H1 (cell line): Measurements from ENCODE around the gene SPHKAP.

Experiments used
- BRCA1 ChIP-seq: IDR thresholded peaks from 2 replicates; pipeline ENCODE4 v1.6.1; 2012; ENCODE audit warnings: low read depth, low read length, improper control_type of control experiment
- CHD1 ChIP-seq: IDR thresholded peaks from 2 replicates; pipeline ENCODE4 v1.6.1; 2012; ENCODE audit warnings: low read depth, low read length, improper control_type of control experiment
- EP300 ChIP-seq, 2 experiments: IDR thresholded peaks; 1 replicate in 1 of 2; 2 replicates in 1 of 2; pipeline ENCODE4 v1.6.1; 2011 to 2012; ENCODE audit warnings: low read depth in 2 of 2, low read length in 2 of 2, mild to moderate bottlenecking in 2 of 2, borderline replicate concordance in 1 of 2, inconsistent platforms in 1 of 2, moderate library complexity in 1 of 2
- HDAC2 ChIP-seq, 2 experiments: fragments of 300-600 bp in 1 of 2; sonication (generic) in 1 of 2; IDR thresholded peaks; 2 replicates each; pipeline ENCODE4 v1.6.1; 2011 to 2012; ENCODE audit warnings: low read depth in 2 of 2, low read length in 2 of 2, mild to moderate bottlenecking in 2 of 2, moderate library complexity in 2 of 2, borderline replicate concordance in 1 of 2, inconsistent platforms in 1 of 2
- POLR2A ChIP-seq, 2 experiments: IDR thresholded peaks; 1 replicate in 1 of 2; 2 replicates in 1 of 2; pipeline ENCODE4 v1.6.1; 2011; ENCODE audit warnings: low read depth in 2 of 2, low read length in 2 of 2, mild to moderate bottlenecking in 2 of 2; ENCODE audit errors: control extremely low read depth in 1 of 2
- POLR2AphosphoS5 ChIP-seq: IDR thresholded peaks from 2 replicates; pipeline ENCODE4 v1.6.1; 2011; ENCODE audit warnings: low read depth, low read length
- RAD21 ChIP-seq, 2 experiments: IDR thresholded peaks in 1 of 2; conservative IDR thresholded peaks in 1 of 2; 2 replicates each; pipeline ENCODE4 v1.6.1; 2011; ENCODE audit warnings: low read depth in 2 of 2, low read length in 2 of 2, improper control_type of control experiment in 1 of 2, inconsistent platforms in 1 of 2, mild to moderate bottlenecking in 1 of 2, moderate library complexity in 1 of 2
- RXRA ChIP-seq: IDR thresholded peaks from 2 replicates; pipeline ENCODE4 v1.6.1; 2011; ENCODE audit warnings: low read depth, mild to moderate bottlenecking, low read length, moderate library complexity; ENCODE audit not compliant: insufficient read depth
- TAF7 ChIP-seq: optimal IDR thresholded peaks from 2 replicates; pipeline ENCODE3; 2011; ENCODE audit warnings: low read depth, mild to moderate bottlenecking, inconsistent platforms, low read length, moderate library complexity, borderline replicate concordance
- TEAD4 ChIP-seq: IDR thresholded peaks from 2 replicates; pipeline ENCODE4 v1.6.1; 2012; ENCODE audit warnings: low read depth, low read length, inconsistent platforms, mixed read lengths
- TF ChIP-seq, protein P1 (sequence below): IDR thresholded peaks from 2 replicates; pipeline ENCODE4 v1.6.1; 2012; ENCODE audit warnings: inconsistent platforms
- TF ChIP-seq, protein P2 (sequence below), 3 experiments: IDR thresholded peaks; 1 replicate in 2 of 3; 2 replicates in 1 of 3; pipeline versions ENCODE4 v1.5.1 to v1.6.1; 2011; ENCODE audit warnings: low read length in 3 of 3, mild to moderate bottlenecking in 3 of 3, inconsistent platforms in 2 of 3, low read depth in 1 of 3, moderate library complexity in 1 of 3; ENCODE audit not compliant: insufficient read depth in 1 of 3; ENCODE audit errors: control extremely low read depth in 1 of 3
- TF ChIP-seq, protein P3 (sequence below): IDR thresholded peaks from 2 replicates; pipeline ENCODE4 v1.6.1; 2012; ENCODE audit warnings: low read length, inconsistent platforms

DNA sequence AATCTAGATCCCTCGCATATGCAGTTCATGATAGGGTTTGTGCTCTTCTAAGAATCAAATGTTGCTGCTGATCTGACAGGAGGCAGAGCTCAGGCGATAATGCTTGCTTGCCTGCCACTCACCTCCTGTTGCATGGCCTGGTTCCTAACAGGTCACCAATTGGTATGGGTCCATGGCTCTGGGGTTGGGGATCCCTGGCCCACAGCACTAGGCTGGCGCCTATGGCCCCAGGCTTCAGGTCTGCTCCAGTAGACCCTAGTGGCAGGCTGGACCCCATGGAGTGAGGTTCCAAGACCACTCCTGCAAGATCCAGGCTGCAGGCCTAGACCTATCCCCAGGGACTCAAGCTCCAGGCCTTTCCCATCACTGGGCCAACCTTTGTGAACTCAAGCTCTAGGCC lies 102.3 kb downstream of the SPHKAP start:
- TF ChIP-seq, protein P1, sequence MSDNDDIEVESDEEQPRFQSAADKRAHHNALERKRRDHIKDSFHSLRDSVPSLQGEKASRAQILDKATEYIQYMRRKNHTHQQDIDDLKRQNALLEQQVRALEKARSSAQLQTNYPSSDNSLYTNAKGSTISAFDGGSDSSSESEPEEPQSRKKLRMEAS = no peak
- TF ChIP-seq, protein P2, sequence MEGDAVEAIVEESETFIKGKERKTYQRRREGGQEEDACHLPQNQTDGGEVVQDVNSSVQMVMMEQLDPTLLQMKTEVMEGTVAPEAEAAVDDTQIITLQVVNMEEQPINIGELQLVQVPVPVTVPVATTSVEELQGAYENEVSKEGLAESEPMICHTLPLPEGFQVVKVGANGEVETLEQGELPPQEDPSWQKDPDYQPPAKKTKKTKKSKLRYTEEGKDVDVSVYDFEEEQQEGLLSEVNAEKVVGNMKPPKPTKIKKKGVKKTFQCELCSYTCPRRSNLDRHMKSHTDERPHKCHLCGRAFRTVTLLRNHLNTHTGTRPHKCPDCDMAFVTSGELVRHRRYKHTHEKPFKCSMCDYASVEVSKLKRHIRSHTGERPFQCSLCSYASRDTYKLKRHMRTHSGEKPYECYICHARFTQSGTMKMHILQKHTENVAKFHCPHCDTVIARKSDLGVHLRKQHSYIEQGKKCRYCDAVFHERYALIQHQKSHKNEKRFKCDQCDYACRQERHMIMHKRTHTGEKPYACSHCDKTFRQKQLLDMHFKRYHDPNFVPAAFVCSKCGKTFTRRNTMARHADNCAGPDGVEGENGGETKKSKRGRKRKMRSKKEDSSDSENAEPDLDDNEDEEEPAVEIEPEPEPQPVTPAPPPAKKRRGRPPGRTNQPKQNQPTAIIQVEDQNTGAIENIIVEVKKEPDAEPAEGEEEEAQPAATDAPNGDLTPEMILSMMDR (IDR thresholded peaks at IDR 0.05; ENCODE audit: control extremely low read depth in 1 of 3, insufficient read depth in 1 of 3, low read depth in 1 of 3, low read length in 3 of 3) = no peak
- TF ChIP-seq TEAD4 (no peak), CHD1 (no peak), RAD21 (IDR thresholded peaks at IDR 0.05 in 1 of 2, conservative IDR thresholded peaks at IDR 0.05 in 1 of 2; ENCODE audit: low read depth in 2 of 2, low read length in 2 of 2) (no peak), RXRA (no peak), TAF7 (no peak), HDAC2 (IDR thresholded peaks at IDR 0.05; ENCODE audit: borderline replicate concordance in 1 of 2, low read depth in 2 of 2, low read length in 2 of 2) (no peak), EP300 (IDR thresholded peaks at IDR 0.05; ENCODE audit: borderline replicate concordance in 1 of 2, low read depth in 2 of 2, low read length in 2 of 2) (no peak), POLR2A (IDR thresholded peaks at IDR 0.05; ENCODE audit: control extremely low read depth in 1 of 2, low read depth in 2 of 2, low read length in 2 of 2) (no peak), BRCA1 (no peak), POLR2AphosphoS5 (no peak)
- TF ChIP-seq, protein P3, sequence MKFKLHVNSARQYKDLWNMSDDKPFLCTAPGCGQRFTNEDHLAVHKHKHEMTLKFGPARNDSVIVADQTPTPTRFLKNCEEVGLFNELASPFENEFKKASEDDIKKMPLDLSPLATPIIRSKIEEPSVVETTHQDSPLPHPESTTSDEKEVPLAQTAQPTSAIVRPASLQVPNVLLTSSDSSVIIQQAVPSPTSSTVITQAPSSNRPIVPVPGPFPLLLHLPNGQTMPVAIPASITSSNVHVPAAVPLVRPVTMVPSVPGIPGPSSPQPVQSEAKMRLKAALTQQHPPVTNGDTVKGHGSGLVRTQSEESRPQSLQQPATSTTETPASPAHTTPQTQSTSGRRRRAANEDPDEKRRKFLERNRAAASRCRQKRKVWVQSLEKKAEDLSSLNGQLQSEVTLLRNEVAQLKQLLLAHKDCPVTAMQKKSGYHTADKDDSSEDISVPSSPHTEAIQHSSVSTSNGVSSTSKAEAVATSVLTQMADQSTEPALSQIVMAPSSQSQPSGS = no peak
